Measurements from ENCODE around the gene CTSS.
"Not testable (repeated sequence)": the region's sequence is repeated elsewhere in the genome, so short reads cannot be mapped to it uniquely, and the experiment has no call there.

GRCh38 chr1:150793778-150794177, 28.2 kb upstream of the CTSS start:
- not testable (repeated sequence) for TF ChIP-seq SMAD4 (CRISPR knock-in tag; IDR thresholded peaks at IDR 0.05); CTCF (IDR thresholded peaks at IDR 0.05); MLX (CRISPR knock-in tag; IDR thresholded peaks at IDR 0.05); ZNF512 (CRISPR knock-in tag; IDR thresholded peaks at IDR 0.05; ENCODE audit: borderline replicate concordance); ARID4B (CRISPR knock-in tag; IDR thresholded peaks at IDR 0.05; ENCODE audit: borderline replicate concordance); FOXJ3 (CRISPR knock-in tag; IDR thresholded peaks at IDR 0.05; ENCODE audit: borderline replicate concordance); ATF2 (CRISPR knock-in tag; IDR thresholded peaks at IDR 0.05; ENCODE audit: borderline replicate concordance, low read depth); ZNF281 (CRISPR knock-in tag; IDR thresholded peaks at IDR 0.05); TCF7 (CRISPR knock-in tag; IDR thresholded peaks at IDR 0.05; ENCODE audit: low read depth); MAX (CRISPR knock-in tag; IDR thresholded peaks at IDR 0.05)

Data from WTC11 (cell line).